GM08714 (cell line): ENCODE results near the gene CFAP77.

Source experiments
- H3K4me3 ChIP-seq: fragments of 200-500 bp; sonication (Bioruptor generic); 2 replicates; pipeline ENCODE4 v1.5.1; 2014; ENCODE audit warnings: mild to moderate bottlenecking, low read length, inconsistent platforms
- ZNF274 ChIP-seq: IDR thresholded peaks from 2 replicates; pipeline ENCODE4 v1.6.1; 2012; ENCODE audit warnings: mild to moderate bottlenecking, low read depth, low read length

The CFAP77 gene

GRCh38 chr9:132422574-132422973 lies 12.6 kb downstream of the CFAP77 start:
- no peak for TF ChIP-seq ZNF274
- no peak overlapping the region for H3K4me3 ChIP-seq

GRCh38 chr9:132423503-132423902 lies 13.5 kb downstream of the CFAP77 start:
- no peak for TF ChIP-seq ZNF274
- no peak overlapping the region for H3K4me3 ChIP-seq

GRCh38 chr9:132424857-132425674 lies 15.1 kb downstream of the CFAP77 start:
- no peak for TF ChIP-seq ZNF274

GRCh38 chr9:132425675-132426062 lies 15.7 kb downstream of the CFAP77 start:
- no peak overlapping the region for H3K4me3 ChIP-seq
- TF ChIP-seq ZNF274: no peak

More at GRCh38 chr9:132424857-132425674, 15.1 kb downstream of the CFAP77 start:
- H3K4me3 ChIP-seq: no peak overlapping the region

- TF ChIP-seq ZNF274: no peak
- no peak overlapping the region for H3K4me3 ChIP-seq
These were observed 16.8 kb downstream of the CFAP77 start for GRCh38 chr9:132426639-132427414.

GRCh38 chr9:132430998-132431397 lies 21.0 kb downstream of the CFAP77 start:
- no peak overlapping the region for H3K4me3 ChIP-seq
- TF ChIP-seq ZNF274: no peak

- no peak for TF ChIP-seq ZNF274
- no peak overlapping the region for H3K4me3 ChIP-seq
These were observed 24.9 kb downstream of the CFAP77 start for GRCh38 chr9:132434881-132435280.

- TF ChIP-seq ZNF274: no peak
- H3K4me3 ChIP-seq: no peak overlapping the region
These were observed 29.1 kb downstream of the CFAP77 start for GRCh38 chr9:132439153-132439552.

GRCh38 chr9:132440735-132441134 lies 30.7 kb downstream of the CFAP77 start:
- no peak for TF ChIP-seq ZNF274
- H3K4me3 ChIP-seq: no peak overlapping the region

GRCh38 chr9:132441404-132441803 lies 31.4 kb downstream of the CFAP77 start:
- no peak for TF ChIP-seq ZNF274
- H3K4me3 ChIP-seq: no peak overlapping the region

GRCh38 chr9:132443951-132444607 lies 34.1 kb downstream of the CFAP77 start:
- H3K4me3 ChIP-seq: no peak overlapping the region
- TF ChIP-seq ZNF274: no peak

- no peak for TF ChIP-seq ZNF274
- no peak overlapping the region for H3K4me3 ChIP-seq
These were observed 36.9 kb downstream of the CFAP77 start for GRCh38 chr9:132446887-132447286.

- no peak for TF ChIP-seq ZNF274
- H3K4me3 ChIP-seq: no peak overlapping the region
These were observed 37.3 kb downstream of the CFAP77 start for GRCh38 chr9:132447346-132447745.

- TF ChIP-seq ZNF274: no peak
These were observed 37.9 kb downstream of the CFAP77 start for GRCh38 chr9:132447902-132448301.

More at GRCh38 chr9:132447902-132448301, 37.9 kb downstream of the CFAP77 start:
- H3K4me3 ChIP-seq: no peak overlapping the region
